ENCODE data around the gene LYRM2.

LYRM2 gene

DNA sequence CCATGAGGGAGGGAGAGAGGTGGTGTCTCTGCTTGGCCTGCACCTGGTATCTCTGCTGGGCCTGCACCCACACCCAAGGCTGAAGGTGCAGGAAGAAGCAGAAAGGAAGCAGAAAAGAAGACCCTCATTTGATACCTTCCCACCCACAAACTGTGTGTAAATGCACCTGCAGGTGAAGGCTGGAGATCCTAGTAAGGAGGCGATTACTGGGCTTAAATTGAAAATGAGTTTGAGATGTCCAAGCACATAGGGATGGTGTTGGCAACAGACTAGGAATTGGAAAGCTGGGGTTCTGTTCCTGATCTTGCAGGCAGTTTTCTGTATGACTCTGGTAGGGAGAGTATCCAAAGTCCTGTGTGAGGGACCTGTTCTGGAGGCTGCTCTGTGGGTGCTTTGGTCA, 74.7 kb downstream of the LYRM2 start:
- DNase-seq (ENCODE audit: low read depth) = no peak
- no peak overlapping the region for H3K4me3 ChIP-seq (ENCODE audit: low read depth, low read length)
- TF ChIP-seq, protein P1, sequence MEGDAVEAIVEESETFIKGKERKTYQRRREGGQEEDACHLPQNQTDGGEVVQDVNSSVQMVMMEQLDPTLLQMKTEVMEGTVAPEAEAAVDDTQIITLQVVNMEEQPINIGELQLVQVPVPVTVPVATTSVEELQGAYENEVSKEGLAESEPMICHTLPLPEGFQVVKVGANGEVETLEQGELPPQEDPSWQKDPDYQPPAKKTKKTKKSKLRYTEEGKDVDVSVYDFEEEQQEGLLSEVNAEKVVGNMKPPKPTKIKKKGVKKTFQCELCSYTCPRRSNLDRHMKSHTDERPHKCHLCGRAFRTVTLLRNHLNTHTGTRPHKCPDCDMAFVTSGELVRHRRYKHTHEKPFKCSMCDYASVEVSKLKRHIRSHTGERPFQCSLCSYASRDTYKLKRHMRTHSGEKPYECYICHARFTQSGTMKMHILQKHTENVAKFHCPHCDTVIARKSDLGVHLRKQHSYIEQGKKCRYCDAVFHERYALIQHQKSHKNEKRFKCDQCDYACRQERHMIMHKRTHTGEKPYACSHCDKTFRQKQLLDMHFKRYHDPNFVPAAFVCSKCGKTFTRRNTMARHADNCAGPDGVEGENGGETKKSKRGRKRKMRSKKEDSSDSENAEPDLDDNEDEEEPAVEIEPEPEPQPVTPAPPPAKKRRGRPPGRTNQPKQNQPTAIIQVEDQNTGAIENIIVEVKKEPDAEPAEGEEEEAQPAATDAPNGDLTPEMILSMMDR (IDR thresholded peaks at IDR 0.05; ENCODE audit: control insufficient read depth, extremely low read depth, insufficient read depth) = no peak

DNA sequence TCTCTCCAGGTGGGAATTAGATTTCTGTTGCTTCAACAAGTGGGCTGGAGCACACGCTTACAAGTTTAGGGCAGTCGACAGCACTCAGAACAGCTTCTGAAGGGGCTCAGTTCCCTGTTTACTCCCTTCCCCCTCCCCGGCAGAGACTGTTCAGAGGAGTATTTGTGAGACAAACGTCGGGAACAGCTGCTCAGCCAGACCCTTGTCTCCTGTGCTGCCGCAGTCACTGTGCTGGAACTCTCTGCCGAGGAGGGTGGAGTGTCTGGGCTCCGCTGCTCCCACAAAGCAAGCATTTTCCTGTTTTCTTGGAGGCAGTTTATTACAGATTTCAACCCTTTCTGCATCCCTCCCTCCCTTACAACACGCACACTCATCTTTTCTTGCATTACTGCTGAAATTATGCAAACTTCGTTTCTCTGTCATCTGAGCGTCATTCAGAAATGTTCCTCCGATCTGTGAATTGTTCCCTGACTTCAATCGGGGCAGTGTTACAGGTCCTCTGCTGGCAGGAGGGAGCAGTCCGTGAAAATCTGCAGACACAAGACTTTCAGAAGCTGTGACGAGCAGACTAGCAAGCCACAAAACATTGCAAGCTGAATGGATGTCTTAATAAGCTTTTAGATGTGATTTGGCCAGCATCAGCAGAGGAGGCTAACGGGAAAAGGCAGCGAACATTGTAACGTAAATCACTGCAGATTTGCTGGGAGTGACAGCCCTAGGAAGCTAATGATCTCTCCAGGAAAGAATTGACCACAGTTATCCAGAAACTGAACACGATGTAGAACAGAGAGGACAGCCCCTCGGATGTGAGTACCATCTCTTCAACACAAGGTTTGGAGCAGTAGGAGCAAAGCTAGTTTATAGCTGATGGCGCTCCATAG, 76.2 kb downstream of the LYRM2 start:
- no peak overlapping the region for H3K4me3 ChIP-seq (ENCODE audit: low read depth, low read length)
- no peak for DNase-seq (ENCODE audit: low read depth)
- TF ChIP-seq, protein P1 (IDR thresholded peaks at IDR 0.05; ENCODE audit: control insufficient read depth, extremely low read depth, insufficient read depth) = no peak

DNA sequence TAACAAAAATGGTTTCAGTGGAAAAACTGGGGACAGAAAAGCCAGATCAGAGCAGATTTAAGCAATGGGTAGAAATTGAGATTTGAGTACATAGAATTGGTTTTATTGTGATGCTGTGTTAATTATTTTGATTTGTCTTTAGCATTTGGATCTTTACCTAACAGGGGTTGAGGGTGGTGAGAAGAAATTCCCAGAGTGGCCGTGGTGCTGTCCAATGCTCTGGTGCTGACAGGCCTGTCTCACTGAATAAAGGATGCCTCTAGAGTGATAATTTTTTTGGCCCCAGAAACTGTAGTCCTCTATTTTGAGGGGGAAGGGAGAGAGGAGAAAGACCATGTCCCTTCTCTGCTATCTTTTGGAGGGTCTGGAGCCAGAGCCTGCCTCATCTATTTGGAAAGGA, 79.1 kb downstream of the LYRM2 start:
- no peak for DNase-seq (ENCODE audit: low read depth)
- no peak overlapping the region for H3K4me3 ChIP-seq (ENCODE audit: low read depth, low read length)
- TF ChIP-seq, protein P1 (IDR thresholded peaks at IDR 0.05; ENCODE audit: control insufficient read depth, extremely low read depth, insufficient read depth) = no peak

DNA sequence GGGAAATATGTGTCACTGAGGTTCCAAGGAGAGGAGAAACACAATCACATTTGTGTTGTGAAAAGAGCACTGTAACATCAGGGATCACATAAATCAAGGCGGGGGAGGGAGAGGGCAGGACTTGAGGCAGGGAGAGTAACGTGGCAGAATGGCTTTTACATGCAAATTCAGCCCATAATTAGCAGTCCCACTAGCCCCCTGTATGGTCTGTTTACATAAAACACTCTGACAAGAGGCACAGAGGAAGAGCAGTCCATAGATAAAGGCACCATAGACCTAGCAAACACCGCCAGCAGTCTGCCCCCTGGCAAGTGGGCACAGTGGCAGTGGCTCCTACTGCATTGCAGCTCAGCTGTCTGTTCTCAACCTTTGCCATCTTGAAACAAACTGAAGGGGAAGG, 82.7 kb downstream of the LYRM2 start:
- no peak overlapping the region for H3K4me3 ChIP-seq (ENCODE audit: low read depth, low read length)
- no peak for DNase-seq (ENCODE audit: low read depth)
- TF ChIP-seq, protein P1 (IDR thresholded peaks at IDR 0.05; ENCODE audit: control insufficient read depth, extremely low read depth, insufficient read depth) = no peak

DNA sequence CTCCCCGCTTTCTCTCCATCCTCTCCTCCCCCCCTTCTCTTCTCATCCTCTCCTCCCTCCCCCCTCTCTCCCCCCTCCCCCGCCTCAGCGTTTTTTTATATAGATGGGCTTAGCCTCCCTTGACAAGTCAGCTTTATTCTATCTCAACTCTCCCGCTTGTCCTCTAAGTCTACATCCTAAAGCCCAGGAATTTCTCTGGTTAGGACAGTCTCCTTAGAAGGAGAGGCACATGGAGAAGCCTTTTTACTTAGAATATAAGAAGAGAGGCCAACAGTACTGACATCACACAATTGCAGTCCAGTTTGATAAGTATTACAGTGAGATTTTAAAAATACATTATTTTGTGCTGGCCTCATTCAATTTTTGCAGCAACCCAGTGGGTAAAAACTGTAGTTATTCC, 83.5 kb downstream of the LYRM2 start:
- no peak for DNase-seq (ENCODE audit: low read depth)

DNA sequence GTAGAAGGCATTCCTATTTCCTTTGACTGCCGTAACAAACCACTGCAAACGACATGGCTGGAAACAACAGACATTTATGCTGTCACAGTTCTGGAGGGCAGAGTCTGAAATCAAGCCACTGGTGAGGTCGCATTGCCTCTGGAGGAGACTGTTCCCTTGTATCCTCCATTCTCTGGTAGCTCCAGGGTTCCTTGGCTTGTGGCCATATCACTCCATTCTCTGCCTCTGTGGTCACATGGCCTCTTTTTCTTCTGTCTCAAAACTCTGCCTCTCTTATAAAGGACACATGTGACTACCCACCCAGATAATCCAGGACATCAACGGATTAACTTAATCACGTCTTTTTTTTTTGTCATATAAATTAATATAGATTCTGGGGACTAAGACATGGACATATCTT, 84.4 kb downstream of the LYRM2 start:
- no peak for DNase-seq (ENCODE audit: low read depth)

More for the DNA sequence above, 83.5 kb downstream of the LYRM2 start:
- no peak overlapping the region for H3K4me3 ChIP-seq (ENCODE audit: low read depth, low read length)
- TF ChIP-seq, protein P1 (IDR thresholded peaks at IDR 0.05; ENCODE audit: control insufficient read depth, extremely low read depth, insufficient read depth) = no peak

More for the DNA sequence above, 84.4 kb downstream of the LYRM2 start:
- no peak overlapping the region for H3K4me3 ChIP-seq (ENCODE audit: low read depth, low read length)
- TF ChIP-seq, protein P1 (IDR thresholded peaks at IDR 0.05; ENCODE audit: control insufficient read depth, extremely low read depth, insufficient read depth) = no peak
